GM12892 (cell line): ENCODE results near the gene GRID1.

Source experiments
- POLR2A ChIP-seq: IDR thresholded peaks from 2 replicates; pipeline ENCODE4 v1.6.1; 2011; ENCODE audit warnings: low read depth, low read length, control low read depth
- POLR2AphosphoS5 ChIP-seq: IDR thresholded peaks from 2 replicates; pipeline ENCODE4 v1.6.1; 2011; ENCODE audit warnings: low read depth, low read length, control low read depth
- TAF1 ChIP-seq: IDR thresholded peaks from 2 replicates; pipeline ENCODE4 v1.6.1; 2011; ENCODE audit warnings: low read depth, mild to moderate bottlenecking, control low read depth, low read length, borderline replicate concordance

- TF ChIP-seq TAF1 (no peak), POLR2AphosphoS5 (no peak), POLR2A (no peak)
Measured at GRCh38 chr10:85623758-85624157, 742.8 kb downstream of the GRID1 start.
